Right lung (tissue), 5 donors: Measurements from ENCODE around the gene DAGLA. TPM values are rescaled to one million over a fixed set of nuclear protein-coding genes. Genes with fewer than 3 reads are reported as not detected.

ENCODE experiments used
- DNase-seq, 2 donors: peaks; one replicate each; pipeline ENCODE4 v3.0.0-alpha.2; 2013
- polyA plus RNA-seq, 5 donors: library from polyadenylated mRNA; unstranded; fragments of 120-200 nt; gene quantifications; one replicate each; pipeline versions ENCODE4 v1.2.1 to v1.2.3, GENCODE V29; 2013; ENCODE audit warnings: inconsistent platforms in 1 of 5, low replicate concordance in 1 of 5; ENCODE audit not compliant: insufficient read length in 5 of 5, insufficient read depth in 1 of 5

Gene DAGLA
- polyA plus RNA-seq, 5 donors: 1.9 to 3.9 (median 2.7) TPM

DNA sequence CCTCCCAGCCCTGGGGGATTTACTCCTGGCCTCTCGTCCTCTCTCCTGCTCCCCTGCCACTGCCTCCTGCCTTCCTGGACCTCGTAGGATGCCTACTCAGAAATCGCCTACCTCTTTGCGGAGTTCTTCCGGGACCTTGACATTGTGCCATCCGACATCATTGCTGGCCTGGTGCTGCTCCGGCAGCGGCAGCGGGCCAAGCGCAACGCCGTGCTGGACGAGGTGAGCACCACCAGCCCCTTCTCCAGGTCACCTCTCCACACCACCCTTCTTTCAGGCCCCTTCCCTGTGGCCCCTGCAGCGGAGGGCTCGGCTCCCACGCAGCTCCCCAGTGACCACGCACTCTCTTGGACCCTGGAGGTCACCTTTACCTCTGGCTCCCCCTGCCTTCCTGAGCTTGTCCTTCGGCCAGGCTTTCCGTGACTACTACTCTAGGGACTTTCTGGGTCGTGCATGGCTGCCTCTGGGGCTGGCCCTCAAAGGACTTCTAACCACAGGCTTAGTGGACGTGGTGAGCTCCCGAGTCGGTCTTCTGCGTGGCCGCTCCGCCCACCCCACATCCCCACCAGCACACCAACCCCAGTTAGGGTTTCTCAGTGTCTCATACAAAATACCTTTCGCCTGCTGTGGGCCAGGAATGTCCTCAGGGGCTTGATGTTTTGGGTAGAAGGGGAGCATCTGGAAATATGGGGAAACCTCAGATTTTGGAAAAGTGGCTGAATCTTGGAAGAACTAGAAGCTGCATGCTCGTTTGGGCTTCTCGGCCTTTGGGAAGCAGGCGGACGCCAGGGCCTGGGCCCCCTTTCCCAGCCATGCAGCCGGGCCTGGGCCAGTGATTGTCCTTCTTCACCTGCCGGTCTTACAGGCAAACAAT is 48.1 kb downstream of the DAGLA start:
- DNase-seq: no peak

- DNase-seq: no peak
Measured at GRCh38 chr11:61728940-61729219, 48.7 kb downstream of the DAGLA start.

GRCh38 chr11:61730240-61730994 is 50.2 kb downstream of the DAGLA start:
- no peak for DNase-seq

DNA sequence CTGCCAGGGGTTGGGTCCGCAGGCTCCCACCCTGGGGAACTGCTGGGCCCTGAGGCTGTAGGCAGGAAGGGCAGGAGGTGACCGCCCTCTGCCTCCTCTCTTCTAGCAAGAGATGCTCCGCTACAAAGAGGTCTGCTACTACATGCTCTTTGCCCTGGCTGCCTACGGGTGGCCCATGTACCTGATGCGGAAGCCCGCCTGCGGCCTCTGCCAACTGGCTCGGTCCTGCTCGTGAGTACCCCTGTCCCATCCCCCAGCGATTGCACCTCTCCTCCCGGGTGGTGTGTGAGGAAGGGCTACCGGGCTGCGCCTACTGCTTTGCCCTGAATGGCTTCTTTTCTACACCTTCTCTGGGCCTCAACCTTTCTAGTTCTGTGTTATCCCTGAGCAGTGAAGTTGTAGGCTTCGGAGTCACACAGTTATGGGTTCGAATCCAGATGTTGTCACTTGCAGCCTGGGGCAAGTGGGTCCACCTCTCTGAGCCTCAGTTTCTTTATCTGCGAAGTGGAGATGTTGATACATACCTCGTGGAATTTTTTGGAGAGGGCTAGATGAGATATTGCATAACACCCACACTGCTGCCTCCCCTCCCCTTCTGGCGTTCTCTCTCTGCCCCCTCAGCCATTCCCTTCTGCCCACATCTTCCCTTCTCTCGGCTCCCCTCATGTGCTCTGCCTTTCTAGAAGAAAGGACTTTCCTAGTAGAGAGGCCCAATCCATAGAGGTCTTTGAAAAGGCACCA is 51.2 kb downstream of the DAGLA start:
- DNase-seq: no peak

DNA sequence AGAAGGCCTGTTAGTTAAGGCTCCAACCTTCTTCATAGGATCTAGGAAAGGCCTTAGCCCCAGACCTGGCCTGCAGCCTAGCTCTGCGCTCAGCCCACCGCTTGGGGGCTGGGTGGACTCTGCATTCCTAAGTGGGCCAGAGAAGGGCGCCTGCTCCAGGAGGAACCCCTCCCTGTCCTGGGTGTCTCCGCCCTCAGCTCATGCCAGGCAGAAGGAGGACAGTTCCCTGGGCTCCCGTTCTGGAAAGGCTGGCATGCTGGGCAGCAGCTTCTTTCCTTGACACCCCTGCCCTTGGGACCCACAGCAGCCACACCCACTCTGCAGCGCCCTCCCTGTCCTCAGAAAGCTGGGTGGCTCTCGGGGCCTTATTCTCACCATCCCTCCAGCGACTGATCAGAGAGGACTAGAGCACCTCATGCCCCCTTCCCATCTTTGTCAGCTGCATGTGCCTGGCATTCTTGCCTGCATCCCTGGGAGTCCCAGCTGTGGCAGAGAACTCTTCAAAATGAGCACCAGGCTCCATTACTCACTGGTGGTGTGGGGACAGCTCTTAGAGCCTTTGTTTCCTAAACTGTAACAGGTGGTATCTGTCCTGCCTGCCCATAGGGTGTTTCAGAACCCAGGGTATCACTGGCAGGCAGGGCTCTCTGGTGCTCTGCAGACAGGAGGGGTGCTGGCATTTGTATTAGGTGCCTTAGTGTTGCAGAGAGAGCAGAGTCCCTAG is 51.9 kb downstream of the DAGLA start:
- no peak for DNase-seq

- no peak for DNase-seq
Measured at GRCh38 chr11:61732705-61733104, 52.5 kb downstream of the DAGLA start.

DNA sequence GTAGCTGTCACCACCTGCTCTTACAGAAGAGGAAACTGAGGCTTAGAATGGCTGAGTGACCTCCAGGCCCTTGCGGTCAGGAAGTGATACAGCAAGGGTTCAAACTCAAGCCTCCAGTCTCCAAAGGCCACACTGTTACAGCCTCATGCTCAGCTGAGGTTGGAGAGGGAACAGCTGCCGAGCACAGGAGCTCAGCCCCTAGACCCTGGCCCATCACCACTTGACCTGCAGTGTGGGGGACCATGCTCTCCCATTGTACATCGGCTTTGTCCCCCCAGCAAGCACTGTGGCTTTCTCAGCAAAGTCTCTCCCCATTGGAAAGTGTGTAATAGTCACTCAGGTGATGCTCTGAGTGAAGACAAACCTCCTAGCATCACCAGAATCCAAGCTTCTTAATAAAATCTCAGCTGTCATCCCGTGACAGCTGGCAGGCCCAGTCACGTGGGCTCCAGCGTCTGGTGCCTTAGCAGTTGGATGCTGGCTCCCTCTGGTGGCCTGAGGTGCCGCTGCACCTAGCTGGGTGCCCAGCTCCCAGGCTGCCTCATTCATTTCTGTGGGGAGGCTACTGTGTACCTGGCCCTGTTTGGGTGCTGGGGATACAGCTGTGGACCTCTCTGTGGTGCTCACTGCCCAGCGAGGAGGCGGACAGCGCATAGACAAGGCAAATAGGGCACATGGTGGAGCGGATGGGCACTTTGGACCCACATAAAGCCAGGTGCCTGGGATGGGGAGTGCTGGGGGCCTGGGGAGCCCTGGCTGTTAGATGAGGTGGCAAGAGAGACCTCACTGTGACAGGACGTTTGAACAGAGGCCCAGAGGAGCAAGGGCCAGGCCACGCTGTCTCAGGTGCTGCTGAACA is 53.2 kb downstream of the DAGLA start:
- peak; percentile 65 to 73 for DNase-seq

- no peak for DNase-seq
Measured at GRCh38 chr11:61734767-61735166, 54.6 kb downstream of the DAGLA start.

- DNase-seq: no peak
Measured at GRCh38 chr11:61735391-61735790, 55.2 kb downstream of the DAGLA start.

GRCh38 chr11:61736310-61736709 is 56.1 kb downstream of the DAGLA start:
- no peak for DNase-seq

DNA sequence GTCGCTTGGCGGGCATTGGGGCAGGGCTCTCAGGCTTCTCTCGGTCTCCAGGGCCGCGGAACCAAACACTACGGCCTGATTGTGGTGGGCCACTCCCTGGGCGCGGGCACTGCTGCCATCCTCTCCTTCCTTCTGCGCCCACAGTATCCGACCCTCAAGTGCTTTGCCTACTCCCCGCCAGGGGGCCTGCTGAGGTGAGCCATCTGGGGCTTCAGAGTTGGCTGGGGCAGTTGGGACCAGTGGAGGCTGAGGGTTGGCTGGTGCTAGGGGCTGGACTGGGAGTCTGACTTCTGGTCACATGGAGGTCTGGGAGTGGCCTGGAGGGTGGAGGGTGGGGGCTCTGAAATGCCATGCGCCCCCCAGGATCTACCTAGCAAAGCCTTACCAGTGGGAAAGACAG is 56.9 kb downstream of the DAGLA start:
- DNase-seq: no peak

DNA sequence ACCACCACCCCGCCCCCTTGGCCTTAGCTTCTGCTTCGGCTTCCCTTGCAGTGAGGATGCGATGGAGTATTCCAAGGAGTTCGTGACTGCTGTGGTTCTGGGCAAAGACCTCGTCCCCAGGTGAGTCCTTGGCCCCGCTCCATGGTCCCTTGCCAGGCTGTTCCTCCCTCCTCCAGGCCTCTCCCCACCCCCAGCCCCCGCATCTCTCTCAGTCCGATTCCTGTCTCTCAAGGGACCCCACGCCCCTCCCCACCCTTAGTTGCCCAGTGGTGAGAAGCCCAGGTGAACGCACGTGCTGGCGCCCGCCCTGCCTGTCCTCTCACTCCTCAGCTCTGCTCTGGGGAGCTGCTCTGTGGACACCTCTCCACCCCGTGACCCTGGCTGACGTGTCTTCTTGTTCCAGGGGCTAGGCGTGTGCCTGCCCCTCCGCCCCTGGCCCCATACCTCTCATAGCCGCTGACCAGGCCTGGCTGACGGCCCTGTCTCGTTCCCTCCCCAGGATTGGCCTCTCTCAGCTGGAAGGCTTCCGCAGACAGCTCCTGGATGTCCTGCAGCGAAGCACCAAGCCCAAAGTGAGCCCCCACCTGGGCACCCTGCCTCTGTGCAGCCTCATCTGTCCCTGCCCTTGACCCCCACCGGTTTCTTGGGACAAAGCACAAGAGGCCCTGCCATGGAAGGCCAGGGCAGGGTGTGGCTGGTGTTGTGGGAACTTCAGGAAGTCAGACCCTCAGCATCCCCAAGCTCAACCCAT is 57.6 kb downstream of the DAGLA start:
- no peak for DNase-seq

GRCh38 chr11:61738776-61739175 is 58.6 kb downstream of the DAGLA start:
- DNase-seq: no peak

DNA sequence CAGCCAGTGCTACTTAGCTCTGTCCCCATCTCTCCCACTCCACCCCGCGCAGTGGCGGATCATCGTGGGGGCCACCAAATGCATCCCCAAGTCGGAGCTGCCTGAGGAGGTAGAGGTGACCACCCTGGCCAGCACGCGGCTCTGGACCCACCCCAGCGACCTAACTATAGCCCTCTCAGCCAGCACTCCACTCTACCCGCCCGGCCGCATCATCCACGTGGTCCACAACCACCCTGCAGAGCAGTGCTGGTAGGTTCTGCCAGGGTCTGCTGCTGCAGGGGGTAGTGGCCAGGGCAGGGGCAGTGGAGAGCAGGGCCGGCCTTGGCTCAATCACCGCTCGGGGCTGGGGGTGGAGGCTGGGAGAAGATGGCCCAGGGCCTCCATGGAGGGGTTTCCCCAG is 59.2 kb downstream of the DAGLA start:
- no peak for DNase-seq

DNA sequence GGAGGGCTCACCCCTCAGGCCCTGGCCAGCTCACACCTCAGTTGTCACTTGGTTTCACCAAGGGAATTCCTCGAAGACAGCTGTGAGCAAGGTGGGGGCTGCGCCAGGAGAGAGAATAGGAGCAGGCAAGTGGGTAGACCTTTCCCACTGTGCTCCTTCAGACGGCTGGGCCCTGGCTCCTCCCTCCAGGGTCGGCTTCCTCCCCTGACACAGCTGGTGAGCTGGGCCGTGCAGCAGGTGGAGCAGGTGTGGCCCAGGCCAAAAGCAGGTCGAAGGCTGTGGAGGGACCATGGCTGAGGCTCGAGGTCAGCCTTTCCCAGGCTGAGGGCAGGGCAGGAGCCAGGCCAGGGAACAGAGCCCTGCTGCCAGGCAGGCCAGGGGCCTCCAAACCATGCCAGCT is 59.8 kb downstream of the DAGLA start:
- no peak for DNase-seq

DNA sequence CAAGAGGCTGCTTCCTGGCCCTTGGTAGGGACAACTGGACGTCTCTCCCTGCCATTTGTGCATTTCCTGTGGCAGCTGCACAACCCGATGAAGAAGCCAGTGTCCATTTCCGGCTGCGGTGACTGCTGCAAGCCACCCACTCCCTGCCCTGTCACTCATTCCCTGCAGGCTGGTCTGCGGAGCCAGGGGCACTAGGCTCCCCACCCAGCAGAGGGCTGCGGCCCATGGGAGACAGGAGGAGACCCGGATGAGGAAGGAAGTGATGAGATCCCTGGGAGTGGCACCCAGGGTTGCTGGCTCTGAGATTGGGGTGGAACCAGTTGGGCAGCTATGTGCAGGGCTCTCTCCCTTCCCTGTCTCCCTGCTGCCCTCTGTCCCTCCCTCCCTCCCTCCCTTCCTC is 62.2 kb downstream of the DAGLA start:
- DNase-seq: no peak

DNA sequence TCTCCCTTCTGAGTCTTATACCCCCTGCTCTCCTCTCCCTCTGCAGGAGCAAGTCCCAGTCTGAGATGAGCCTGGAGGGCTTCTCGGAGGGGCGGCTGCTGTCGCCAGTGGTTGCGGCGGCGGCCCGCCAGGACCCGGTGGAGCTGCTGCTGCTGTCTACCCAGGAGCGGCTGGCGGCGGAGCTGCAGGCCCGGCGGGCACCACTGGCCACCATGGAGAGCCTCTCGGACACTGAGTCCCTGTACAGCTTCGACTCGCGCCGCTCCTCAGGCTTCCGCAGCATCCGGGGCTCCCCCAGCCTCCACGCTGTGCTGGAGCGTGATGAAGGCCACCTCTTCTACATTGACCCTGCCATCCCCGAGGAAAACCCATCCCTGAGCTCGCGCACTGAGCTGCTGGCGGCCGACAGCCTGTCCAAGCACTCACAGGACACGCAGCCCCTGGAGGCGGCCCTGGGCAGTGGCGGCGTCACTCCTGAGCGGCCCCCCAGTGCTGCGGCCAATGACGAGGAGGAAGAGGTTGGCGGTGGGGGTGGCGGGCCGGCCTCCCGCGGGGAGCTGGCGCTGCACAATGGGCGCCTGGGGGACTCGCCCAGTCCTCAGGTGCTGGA is 63.4 kb downstream of the DAGLA start:
- DNase-seq: no peak

- no peak for DNase-seq
Measured at GRCh38 chr11:61744181-61744580, 64.0 kb downstream of the DAGLA start.

- no peak for DNase-seq
Measured at GRCh38 chr11:61744609-61745156, 64.5 kb downstream of the DAGLA start.
